ENCODE data around the gene ZNF791. TPM values are rescaled to one million over a fixed set of nuclear protein-coding genes. Genes with fewer than 3 reads are reported as not detected.
"Not testable (repeated sequence)": the region's sequence is repeated elsewhere in the genome, so short reads cannot be mapped to it uniquely, and the experiment has no call there.

ZNF791 gene
- total RNA-seq, 6 donors from 2014 or later = 12.6 to 29.3 (median 21.9) TPM

- ATAC-seq (ENCODE audit: low FRiP score in 2 of 2) (peak; percentile 66 to 73), DNase-seq (peak in 1 of 2 donors; percentile 80)
- H3K4me3 ChIP-seq = no peak overlapping the region
- peaks cover 8 to 29% (median 13%) of the 10 kb centered on the region in 4 donors for H3K4me1 ChIP-seq
- no peak for TF ChIP-seq POLR2A (IDR thresholded peaks at IDR 0.05)
- TF ChIP-seq, protein P1, sequence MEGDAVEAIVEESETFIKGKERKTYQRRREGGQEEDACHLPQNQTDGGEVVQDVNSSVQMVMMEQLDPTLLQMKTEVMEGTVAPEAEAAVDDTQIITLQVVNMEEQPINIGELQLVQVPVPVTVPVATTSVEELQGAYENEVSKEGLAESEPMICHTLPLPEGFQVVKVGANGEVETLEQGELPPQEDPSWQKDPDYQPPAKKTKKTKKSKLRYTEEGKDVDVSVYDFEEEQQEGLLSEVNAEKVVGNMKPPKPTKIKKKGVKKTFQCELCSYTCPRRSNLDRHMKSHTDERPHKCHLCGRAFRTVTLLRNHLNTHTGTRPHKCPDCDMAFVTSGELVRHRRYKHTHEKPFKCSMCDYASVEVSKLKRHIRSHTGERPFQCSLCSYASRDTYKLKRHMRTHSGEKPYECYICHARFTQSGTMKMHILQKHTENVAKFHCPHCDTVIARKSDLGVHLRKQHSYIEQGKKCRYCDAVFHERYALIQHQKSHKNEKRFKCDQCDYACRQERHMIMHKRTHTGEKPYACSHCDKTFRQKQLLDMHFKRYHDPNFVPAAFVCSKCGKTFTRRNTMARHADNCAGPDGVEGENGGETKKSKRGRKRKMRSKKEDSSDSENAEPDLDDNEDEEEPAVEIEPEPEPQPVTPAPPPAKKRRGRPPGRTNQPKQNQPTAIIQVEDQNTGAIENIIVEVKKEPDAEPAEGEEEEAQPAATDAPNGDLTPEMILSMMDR (IDR thresholded peaks at IDR 0.05) = peak; percentile 76 to 87 (median 81)
- no peaks in the 10 kb centered on the region for H3K27me3 ChIP-seq
- H3K36me3 ChIP-seq = peaks cover 33 to 82% (median 70%) of the 10 kb centered on the region in 4 donors
- no peak overlapping the region for H3K27ac ChIP-seq
- no peaks in the 10 kb centered on the region for H3K9me3 ChIP-seq
- 33 to 35% methylated on average over 4 of the region's 4 CpGs for WGBS, 2 donors
These were observed 65.7 kb downstream of the ZNF791 start for GRCh38 chr19:12676384-12676792.

- no peak for ATAC-seq (ENCODE audit: low FRiP score in 2 of 2)
- Histone ChIP-seq H3K4me3 (no peak overlapping the region), H3K9me3 (no peaks in the 10 kb centered on the region), H3K27ac (no peak overlapping the region), H3K27me3 (no peaks in the 10 kb centered on the region), H3K4me1 (peaks cover 8 to 24% (median 13%) of the 10 kb centered on the region in 4 donors), H3K36me3 (peaks cover 33 to 82% (median 70%) of the 10 kb centered on the region in 4 donors)
- 87 to 94% methylated on average over 5 to 12 of the region's 12 CpGs for WGBS, 2 donors
- DNase-seq = no peak
- TF ChIP-seq POLR2AphosphoS5 (IDR thresholded peaks at IDR 0.05) = no peak
- TF ChIP-seq, protein P1 (IDR thresholded peaks at IDR 0.05) = no peak
These were observed 66.2 kb downstream of the ZNF791 start for GRCh38 chr19:12676928-12677327.

- not testable (repeated sequence) for DNase-seq; H3K27me3 ChIP-seq; ATAC-seq (ENCODE audit: low FRiP score in 2 of 2); H3K4me3 ChIP-seq; H3K9me3 ChIP-seq; H3K27ac ChIP-seq
- peaks cover 33 to 72% (median 61%) of the 10 kb centered on the region in 4 donors for H3K36me3 ChIP-seq
- whole genome bisulfite sequencing, 2 donors = 88 to 90% methylated on average over 5 of the region's 5 CpGs
- H3K4me1 ChIP-seq = peaks cover 8 to 27% (median 15%) of the 10 kb centered on the region in 4 donors
These were observed 67.3 kb downstream of the ZNF791 start for GRCh38 chr19:12678039-12678438.

DNA sequence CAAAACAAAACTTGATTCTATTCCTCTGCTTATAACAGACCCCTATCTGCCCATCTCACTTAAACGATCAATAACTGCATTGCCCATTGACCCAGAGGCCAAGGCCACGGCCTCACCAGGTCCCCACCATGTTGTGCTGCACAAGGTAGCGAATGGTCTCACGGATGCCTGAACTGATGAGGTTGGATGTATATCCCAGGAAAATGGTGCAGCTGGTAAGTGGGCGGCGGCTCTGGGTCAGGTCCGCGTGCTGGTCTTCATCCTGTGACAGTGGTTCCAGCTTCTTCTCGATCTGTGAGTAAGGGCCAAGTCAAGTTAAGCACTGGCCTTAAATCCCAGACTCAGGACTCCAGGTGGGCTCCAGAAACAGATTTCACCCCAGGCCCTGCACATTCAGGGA lies 69.3 kb downstream of the ZNF791 start:
- TF ChIP-seq POLR2A (IDR thresholded peaks at IDR 0.05) = no peak
- TF ChIP-seq POLR2AphosphoS5 (IDR thresholded peaks at IDR 0.05) = no peak
- TF ChIP-seq EP300 (IDR thresholded peaks at IDR 0.05) = no peak
- TF ChIP-seq, protein P1 (IDR thresholded peaks at IDR 0.05) = no peak
- no peaks in the 10 kb centered on the region for H3K27me3 ChIP-seq
- H3K4me1 ChIP-seq = peaks cover 8 to 27% (median 15%) of the 10 kb centered on the region in 4 donors
- H3K9me3 ChIP-seq = no peaks in the 10 kb centered on the region
- 89 to 92% methylated on average over 4 to 9 of the region's 9 CpGs for WGBS, 2 donors
- ATAC-seq (ENCODE audit: low FRiP score in 2 of 2) (no peak), DNase-seq (no peak)
- H3K4me3 ChIP-seq = no peak overlapping the region
- peaks cover 21 to 52% (median 45%) of the 10 kb centered on the region in 4 donors for H3K36me3 ChIP-seq
- peak overlapping the region in 1 of 4 donors; percentile 90 for H3K27ac ChIP-seq

GRCh38 chr19:12681074-12681987 lies 70.6 kb downstream of the ZNF791 start, which contains the start of gene DHPS:
Gene DHPS (minus strand): TSS chr19:12681880. CDS start chr19:12681766, 114 bp downstream.
- Histone ChIP-seq H3K27ac (peak within 1 kb of the TSS; percentile 90 to 99 (median 98)), H3K4me3 (peak within 1 kb of the TSS; percentile 78 to 99 (median 96)), H3K27me3 (no peaks in the 10 kb centered on the region), H3K9me3 (no peaks in the 10 kb centered on the region), H3K36me3 (peaks cover 14 to 39% (median 33%) of the 10 kb centered on the region in 4 donors), H3K4me1 (peaks cover 8 to 23% (median 15%) of the 10 kb centered on the region in 4 donors)
- TF ChIP-seq POLR2AphosphoS5 (IDR thresholded peaks at IDR 0.05) (peak; percentile 75 to 80), POLR2A (IDR thresholded peaks at IDR 0.05) (peak in 3 of 4 donors; percentile 30 to 73 (median 63)), EP300 (IDR thresholded peaks at IDR 0.05) (peak in 1 of 4 donors; percentile 41)
- TF ChIP-seq, protein P1 (IDR thresholded peaks at IDR 0.05) = peak in 1 of 6 experiments; percentile 9
- WGBS, 2 donors = 0 to 1% methylated on average over 30 to 44 of the region's 68 CpGs
- peak; percentile 92 to 94 for DNase-seq
- peak; percentile 91 to 96 for ATAC-seq (ENCODE audit: low FRiP score in 2 of 2)

Data from upper lobe of left lung (tissue), 6 donors.